ENCODE measurements around the gene ADRA1B.
"Not testable (repeated sequence)": the region's sequence is repeated elsewhere in the genome, so short reads cannot be mapped to it uniquely, and the experiment has no call there.

The ADRA1B gene

GRCh38 chr5:159933531-159934485 lies 17.5 kb downstream of the ADRA1B start:
- DNase-seq = no peak

DNA sequence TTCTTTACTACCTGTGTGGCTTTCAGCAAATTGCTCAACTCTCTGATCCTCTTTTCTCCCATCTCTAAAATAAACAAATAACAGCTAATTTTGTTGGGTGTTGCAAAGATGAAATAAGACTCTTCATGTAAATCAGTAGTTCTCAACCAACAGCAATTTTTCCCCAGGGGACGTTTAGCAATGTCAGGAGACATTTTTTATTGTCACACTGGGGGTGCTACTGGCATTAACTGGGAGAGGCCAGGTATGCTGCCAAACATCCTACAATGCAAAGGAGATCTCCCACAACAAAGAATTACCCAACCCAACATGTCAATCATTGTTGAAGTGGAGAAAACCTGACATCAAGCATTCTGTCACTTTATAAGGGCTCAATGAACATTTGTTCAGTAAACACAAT lies 19.7 kb downstream of the ADRA1B start:
- DNase-seq = no peak

DNA sequence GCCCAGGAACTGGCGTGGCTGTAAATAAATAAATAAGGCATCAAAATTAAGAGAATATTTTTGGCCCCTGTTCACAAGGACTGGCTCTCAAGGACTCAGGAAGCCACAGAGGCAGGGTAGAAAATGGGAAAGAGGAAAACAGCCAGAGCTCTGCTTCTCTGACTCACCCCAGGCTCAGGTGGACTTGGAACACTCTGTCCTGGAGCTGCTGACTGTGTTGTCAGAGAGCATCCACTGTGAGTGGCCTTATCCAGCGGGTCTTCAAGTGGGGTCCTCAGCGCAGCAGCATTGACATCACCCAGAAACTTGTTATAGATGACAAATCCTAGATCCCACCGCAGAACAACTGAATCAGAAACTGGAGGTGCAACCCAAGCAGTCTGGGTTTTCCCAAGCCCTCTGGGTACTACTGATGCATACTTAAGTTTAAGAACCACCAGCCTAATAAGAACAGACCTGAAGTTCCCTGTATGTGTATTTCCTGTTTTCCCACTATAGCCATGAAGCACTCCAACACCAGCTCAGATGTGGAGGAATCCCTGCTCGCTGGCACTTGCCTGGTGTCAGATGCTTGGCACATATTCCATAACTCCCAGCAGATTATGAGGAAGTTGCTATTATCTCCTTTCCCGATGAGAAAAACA lies 20.5 kb downstream of the ADRA1B start:
- DNase-seq = no peak

- DNase-seq = no peak
Observed at GRCh38 chr5:159937580-159937979, 21.3 kb downstream of the ADRA1B start.

DNA sequence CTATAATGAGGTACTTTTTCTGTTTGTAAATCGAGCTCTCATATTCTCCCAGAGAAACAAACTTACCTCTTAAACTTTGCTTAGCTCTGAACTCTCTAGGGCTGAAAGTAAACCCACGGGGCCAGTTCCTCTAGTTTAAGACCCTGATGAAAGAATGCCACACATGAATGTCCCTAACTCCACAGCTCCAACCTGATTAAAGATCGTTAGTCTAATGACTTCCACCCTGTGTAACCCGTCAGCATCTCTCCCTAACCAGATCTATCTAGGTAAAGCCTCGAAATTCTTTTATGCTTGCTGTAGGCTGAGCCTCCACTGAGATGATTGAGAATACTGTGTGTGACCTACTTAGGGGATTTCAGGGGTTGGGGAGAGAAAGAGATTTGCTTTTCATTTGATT lies 27.0 kb downstream of the ADRA1B start:
- no peak for DNase-seq

- DNase-seq = no peak
Observed at GRCh38 chr5:159944056-159944600, 27.8 kb downstream of the ADRA1B start.

DNA sequence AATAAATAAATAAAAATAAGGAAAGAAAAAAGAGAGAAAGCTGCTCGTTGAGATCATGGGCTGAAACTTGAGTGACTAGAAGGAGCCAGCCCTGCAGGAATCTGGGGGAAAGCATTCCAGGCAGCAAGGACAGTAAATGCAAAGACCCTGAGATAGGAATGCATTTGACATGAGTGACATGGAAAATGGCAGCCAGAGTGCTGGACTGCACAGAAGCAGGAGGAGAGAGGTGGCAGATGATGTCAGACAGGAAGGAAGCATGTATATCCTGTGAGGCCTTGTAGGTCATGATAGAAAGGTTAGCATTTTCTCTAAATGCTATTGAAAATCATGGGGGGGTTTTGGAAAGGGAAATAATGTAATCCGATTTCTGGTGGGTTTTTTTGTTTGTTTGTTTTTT lies 29.1 kb downstream of the ADRA1B start:
- no peak for DNase-seq

- no peak for DNase-seq
Observed at GRCh38 chr5:159947708-159948358, 31.6 kb downstream of the ADRA1B start.

GRCh38 chr5:159951387-159951786 lies 35.1 kb downstream of the ADRA1B start:
- DNase-seq = no peak

- no peak for DNase-seq
Observed at GRCh38 chr5:159951834-159952233, 35.6 kb downstream of the ADRA1B start.

DNA sequence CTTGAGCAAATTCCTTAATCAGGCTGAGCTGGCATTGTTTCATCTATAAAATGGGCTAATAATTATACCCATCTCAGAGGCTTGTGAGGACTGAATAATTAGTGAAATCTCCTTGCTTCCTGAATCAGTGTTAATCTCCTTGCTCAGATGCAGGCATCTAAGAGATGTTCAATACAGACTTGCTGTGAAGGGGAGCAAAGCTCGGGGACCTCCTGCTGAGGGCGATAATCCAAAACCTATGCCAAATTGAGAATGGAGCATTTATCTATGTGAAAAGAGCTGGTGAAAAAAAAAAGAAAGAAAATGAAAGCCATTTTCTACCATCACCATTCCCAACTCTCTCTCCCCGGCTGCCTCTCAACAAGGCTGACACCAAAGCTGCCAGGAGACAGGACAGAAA lies 37.3 kb downstream of the ADRA1B start:
- DNase-seq = no peak

GRCh38 chr5:159955056-159955624 lies 38.9 kb downstream of the ADRA1B start:
- DNase-seq = no peak

DNA sequence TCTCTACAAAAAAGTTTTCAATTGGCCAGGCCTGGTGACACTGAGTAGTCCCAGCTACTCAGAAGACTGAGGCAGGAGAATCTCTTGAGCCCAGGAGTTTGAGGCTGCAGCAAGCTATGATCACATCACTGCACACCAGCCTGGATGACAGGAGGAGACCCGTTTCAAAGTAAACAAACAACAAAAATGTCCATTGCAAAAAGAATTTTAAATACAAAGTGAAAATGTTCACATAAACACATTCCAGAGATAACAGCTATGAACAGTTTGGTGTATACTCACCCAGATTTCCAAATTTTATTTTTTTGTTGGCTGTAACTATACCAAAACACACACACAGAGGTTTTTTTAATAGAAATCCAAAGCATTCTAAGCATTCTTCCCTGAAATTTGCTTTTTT lies 39.8 kb downstream of the ADRA1B start:
- DNase-seq = no peak

GRCh38 chr5:159961176-159962160 lies 45.2 kb downstream of the ADRA1B start:
- no peak for DNase-seq

- no peak for DNase-seq
Observed at GRCh38 chr5:159962214-159962613, 45.9 kb downstream of the ADRA1B start.

- DNase-seq = no peak
Observed at GRCh38 chr5:159963935-159964334, 47.7 kb downstream of the ADRA1B start.

DNA sequence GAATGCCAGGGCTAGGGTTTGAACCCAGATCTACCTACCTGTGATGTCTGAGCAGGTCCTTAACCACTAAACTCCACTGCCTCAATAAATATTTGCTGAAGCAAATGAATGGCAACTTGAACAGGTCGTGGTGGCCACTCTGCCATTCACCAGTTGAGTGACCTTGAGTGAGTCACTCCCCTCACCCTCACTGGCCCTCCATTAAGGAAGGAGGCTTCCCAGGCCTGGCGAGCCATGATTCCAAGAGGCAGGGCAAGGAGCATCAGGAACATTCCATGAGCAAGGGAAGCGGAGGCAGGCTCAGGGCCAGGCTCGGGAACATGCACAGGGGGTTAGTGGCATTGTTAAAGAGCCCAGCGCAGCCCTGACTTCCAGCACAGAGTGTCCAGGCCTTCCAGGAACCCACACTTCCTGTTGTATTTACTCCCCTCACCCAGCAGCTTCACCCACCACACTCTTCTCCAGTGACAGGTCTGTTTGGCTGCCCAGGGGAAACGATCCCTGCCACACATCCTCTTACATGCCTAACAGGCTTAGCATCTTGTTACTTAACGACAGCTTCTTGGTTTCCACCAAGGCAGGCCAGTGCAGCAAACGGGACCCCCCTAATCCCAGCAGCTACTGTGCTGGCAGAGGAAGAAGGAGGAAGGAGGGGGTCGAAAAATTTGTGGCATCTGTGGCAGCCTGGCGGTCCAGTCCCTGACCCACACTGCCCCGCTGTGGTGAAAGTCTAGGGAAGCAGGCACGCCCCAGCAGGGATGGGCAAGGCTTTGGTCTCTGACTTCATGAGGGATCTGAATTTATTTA lies 49.0 kb downstream of the ADRA1B start:
- peak; percentile 22 for DNase-seq

- not testable (repeated sequence) for DNase-seq
Observed at GRCh38 chr5:159965838-159966128, 49.5 kb downstream of the ADRA1B start.

- DNase-seq = no peak
Observed at GRCh38 chr5:159969966-159970365, 53.7 kb downstream of the ADRA1B start.

DNA sequence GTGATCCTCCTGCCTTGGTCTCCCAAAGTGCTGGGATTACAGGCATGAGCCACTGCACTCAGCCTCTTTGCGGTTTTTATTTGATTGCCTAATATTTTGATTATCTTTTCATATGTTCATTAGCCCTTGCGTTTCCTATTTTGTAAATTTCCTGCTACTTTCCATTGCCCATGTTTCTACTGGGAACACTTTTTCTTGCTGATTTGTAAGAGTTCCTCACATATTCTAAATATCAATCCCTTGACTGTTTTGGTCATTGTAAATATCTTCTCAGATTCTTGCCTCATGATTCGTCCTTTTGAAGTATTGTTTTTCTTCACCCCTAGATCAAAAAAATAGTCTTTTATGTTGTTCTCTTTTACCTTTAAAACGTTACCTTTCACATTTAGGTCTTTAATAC lies 54.8 kb downstream of the ADRA1B start:
- DNase-seq = no peak

DNA sequence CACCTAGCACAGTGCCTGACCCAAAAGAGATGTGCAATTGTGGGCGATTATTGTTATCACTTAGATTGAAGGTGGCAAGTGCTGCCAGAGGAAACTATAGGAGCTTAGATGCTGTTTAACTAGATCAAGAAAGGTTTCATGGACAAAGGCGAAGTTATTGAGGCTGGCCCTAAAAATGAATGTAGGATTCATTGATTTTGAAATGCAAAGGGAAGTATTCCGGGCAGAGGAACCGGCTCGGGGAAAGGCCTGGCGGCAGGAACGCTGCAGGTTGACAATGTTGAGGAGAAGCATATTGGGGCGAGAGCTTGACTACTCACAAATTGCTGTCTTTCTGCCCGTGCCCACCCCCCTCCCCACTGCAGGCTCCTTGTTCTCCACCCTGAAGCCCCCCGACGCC lies 55.2 kb downstream of the ADRA1B start:
- no peak for DNase-seq
